GM19438 (cell line): ENCODE data around the gene MS4A5.

Source experiments
- ATAC-seq: cut with Tn5 transposase; IDR thresholded peaks from one replicate; pipeline ENCODE4 v1.9.1; 2021; ENCODE audit warnings: low read depth; ENCODE audit not compliant: unreplicated experiment

MS4A5 gene

DNA sequence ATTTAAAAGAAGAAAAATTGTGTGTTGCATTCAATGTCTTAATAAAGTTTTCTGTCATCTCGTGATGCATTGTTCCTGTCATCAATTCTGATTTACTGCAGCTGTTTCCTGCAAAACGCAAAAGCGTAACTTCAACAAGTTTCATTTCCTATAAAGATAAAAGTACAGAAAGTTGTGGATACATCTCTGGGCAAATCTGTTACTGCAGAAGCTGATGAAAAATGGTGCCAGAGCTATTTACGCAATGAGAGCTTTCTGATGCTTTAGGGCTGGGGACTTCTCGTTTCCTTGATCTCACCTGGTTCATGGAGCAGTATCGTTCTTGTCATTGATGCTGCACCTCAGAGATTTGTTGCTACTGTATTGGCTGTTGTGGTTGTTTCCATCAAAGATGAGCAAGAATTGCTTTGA, 47.7 kb downstream of the MS4A5 start:
- peak; percentile 54 for ATAC-seq

DNA sequence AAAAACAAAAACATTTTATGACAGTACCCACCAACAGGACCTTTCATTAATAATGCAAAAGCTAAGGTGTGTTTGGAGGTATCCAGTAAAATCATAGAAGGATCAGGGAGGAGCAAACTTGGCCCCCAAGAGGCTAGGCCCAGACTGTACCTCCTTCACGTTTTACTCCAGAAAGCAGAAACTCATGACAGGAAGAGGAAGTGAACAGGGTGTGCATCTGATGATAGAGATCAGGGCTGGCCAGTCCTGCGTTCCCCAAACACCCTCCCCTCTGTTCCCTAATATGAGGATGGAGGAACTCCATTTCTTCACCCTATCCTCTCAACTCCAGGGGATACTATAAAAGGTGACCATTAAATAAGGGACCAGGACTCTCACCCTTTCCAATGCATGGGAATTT, 53.0 kb downstream of the MS4A5 start:
- ATAC-seq = no peak

DNA sequence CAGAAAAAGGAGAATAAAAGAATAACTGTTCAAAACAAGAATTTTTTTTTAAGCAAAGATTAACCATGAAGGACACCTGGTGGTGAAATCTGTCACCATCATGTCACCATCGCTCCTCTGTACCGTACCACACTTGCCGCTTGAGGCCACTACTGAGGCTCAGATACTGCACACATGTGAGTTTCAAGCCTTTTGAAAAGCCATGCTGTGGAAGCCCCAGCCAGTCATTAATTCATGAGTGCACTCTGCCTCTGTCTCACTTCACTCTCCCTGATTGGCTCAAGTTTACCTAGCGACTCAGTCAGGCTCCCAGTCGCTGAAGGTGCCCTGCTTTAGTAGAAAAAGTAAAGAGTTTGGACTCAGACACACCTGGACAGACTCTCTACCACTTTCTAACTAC, 56.6 kb downstream of the MS4A5 start:
- ATAC-seq = peak; percentile 92

DNA sequence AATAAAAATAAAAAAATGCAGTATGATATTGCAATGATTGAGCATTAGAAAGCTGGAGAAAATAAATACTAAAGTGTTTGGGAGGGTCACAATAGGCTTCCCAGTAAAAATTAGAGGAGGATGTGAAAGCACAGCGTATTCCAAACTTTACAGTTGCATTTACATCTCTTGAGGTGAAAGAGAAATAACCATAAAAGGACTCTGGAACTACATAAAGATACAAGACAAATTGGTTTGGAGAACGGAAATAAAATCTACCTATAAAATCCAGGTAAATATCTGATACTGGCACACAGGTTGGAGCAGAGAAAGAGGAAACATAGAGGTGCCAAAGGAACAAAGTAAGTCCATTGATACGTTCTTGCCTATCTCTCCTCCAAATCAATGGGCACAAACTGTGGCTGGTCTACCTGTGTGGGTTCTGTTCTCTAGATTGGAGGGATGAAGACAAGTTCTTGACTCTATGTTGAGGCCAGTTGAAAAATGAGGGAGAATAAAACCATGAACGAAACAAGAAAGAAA, 63.2 kb downstream of the MS4A5 start, which contains the start of gene MS4A12:
Gene MS4A12 (plus strand): TSS at position 291 of the 522 bp plus-strand sequence. CDS start 4,541 bp downstream, outside the sequence.
- no peak for ATAC-seq

DNA sequence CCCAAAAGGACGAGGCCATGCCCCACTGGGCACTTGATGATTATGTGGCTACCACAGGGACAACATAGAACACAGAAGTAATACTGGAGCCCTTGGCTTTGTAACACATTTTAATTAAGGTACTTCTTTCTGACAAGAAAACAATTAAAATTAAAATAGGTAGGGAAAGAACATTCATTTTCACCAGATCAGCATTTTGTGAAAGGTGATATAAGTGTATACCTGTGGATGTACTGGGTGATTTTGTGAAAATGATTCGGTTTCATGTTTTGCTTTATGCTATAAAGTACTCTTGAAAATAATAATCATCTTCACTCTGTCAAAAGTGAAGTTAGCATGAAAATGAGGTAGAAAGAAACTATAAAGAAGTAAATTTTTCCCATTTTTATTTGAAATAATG, 64.1 kb downstream of the MS4A5 start:
- no peak for ATAC-seq
